C4-2B (cell line): ENCODE measurements around the gene CATSPER3.

ENCODE experiments used
- H3K27ac ChIP-seq: fragments of 450-650 bp; 2 replicates; pipeline ENCODE4 v1.5.1; 2017
- ZFX ChIP-seq: fragments of 450-650 bp; IDR thresholded peaks from 2 replicates; pipeline ENCODE4 v1.6.1; 2017
- TF ChIP-seq, protein P1 (sequence below): fragments of 450-650 bp; conservative IDR thresholded peaks from 2 replicates; pipeline ENCODE4 v1.5.1; 2017; ENCODE audit warnings: mild to moderate bottlenecking

Gene CATSPER3

GRCh38 chr5:135031813-135032694 is 64.3 kb downstream of the CATSPER3 start:
- H3K27ac ChIP-seq = peak overlapping the region; percentile 93
- no peak for TF ChIP-seq ZFX
- TF ChIP-seq, protein P1, sequence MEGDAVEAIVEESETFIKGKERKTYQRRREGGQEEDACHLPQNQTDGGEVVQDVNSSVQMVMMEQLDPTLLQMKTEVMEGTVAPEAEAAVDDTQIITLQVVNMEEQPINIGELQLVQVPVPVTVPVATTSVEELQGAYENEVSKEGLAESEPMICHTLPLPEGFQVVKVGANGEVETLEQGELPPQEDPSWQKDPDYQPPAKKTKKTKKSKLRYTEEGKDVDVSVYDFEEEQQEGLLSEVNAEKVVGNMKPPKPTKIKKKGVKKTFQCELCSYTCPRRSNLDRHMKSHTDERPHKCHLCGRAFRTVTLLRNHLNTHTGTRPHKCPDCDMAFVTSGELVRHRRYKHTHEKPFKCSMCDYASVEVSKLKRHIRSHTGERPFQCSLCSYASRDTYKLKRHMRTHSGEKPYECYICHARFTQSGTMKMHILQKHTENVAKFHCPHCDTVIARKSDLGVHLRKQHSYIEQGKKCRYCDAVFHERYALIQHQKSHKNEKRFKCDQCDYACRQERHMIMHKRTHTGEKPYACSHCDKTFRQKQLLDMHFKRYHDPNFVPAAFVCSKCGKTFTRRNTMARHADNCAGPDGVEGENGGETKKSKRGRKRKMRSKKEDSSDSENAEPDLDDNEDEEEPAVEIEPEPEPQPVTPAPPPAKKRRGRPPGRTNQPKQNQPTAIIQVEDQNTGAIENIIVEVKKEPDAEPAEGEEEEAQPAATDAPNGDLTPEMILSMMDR = no peak

GRCh38 chr5:135032695-135032998 is 64.9 kb downstream of the CATSPER3 start:
- H3K27ac ChIP-seq = peak overlapping the region; percentile 93

DNA sequence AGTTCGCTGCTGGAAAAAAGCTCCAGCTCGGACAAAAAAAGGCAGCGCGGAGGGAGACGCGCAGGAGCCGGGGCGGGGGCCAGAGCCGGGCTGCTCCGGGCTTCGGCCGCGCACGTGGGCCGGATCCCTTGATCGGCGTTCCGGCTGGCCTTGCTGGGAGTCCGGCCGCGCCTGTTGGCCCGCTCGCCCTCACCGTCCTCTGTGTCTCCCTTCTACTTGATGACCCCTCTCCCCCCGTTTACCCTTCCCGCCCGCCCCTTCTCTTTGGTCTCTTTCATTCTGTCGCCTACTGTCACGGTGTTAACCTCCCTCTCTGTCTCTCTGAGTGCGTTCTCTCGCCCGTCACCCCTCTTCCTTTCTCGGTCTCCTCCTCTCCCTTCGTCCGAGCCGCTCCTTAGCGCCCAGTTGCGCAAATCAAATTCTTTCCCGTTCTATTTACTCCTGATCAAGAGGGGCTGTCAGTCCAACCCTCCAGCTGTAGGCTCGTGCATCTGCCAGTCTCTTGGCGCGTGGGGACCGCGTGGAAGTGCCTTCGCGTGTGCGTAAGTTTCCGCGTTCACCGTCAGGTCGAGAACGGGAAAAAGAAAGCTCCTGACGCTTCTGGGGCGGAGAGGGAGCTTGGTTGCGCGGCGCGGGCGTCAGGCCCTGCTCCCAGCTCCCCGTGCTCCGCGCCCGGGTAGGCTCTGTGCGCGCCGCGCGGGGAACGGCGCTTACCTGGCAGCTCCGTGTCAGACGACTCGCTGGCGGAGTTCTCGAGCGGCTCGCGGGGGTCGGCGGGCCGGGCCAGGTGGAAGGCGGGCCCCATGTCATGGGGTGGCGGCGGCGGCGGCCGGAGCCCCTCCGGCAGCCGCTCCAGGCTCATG is 65.5 kb downstream of the CATSPER3 start:
- TF ChIP-seq, protein P1 = no peak
- TF ChIP-seq ZFX = peak; percentile 58
- H3K27ac ChIP-seq = peak overlapping the region; percentile 93

More at GRCh38 chr5:135032695-135032998, 64.9 kb downstream of the CATSPER3 start:
- TF ChIP-seq ZFX = no peak
- TF ChIP-seq, protein P1 = no peak

DNA sequence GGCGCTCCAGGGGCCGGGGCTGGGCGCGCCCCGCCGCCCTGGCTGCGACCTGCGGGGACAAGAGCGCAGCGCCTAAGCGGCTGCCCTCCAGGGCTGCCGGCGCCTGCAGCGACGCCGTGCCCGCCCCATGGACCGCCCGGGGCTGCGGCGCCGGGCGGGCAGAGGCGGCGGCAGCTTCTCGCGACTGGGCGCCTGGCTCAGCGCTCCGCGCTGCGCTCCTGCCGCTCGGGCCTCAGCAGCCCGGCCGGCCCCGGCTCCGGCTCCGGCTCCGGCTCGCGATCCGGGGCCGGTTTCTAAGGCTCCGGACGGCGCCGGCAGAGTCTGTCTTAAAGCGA is 66.2 kb downstream of the CATSPER3 start, which contains the start of gene PITX1:
PITX1 (minus strand) TSS at position 328 of the 335 bp plus-strand sequence. CDS start 347 bp downstream, outside the sequence.
- TF ChIP-seq, protein P1 = no peak
- H3K27ac ChIP-seq = peak within 1 kb of the TSS; percentile 93

DNA sequence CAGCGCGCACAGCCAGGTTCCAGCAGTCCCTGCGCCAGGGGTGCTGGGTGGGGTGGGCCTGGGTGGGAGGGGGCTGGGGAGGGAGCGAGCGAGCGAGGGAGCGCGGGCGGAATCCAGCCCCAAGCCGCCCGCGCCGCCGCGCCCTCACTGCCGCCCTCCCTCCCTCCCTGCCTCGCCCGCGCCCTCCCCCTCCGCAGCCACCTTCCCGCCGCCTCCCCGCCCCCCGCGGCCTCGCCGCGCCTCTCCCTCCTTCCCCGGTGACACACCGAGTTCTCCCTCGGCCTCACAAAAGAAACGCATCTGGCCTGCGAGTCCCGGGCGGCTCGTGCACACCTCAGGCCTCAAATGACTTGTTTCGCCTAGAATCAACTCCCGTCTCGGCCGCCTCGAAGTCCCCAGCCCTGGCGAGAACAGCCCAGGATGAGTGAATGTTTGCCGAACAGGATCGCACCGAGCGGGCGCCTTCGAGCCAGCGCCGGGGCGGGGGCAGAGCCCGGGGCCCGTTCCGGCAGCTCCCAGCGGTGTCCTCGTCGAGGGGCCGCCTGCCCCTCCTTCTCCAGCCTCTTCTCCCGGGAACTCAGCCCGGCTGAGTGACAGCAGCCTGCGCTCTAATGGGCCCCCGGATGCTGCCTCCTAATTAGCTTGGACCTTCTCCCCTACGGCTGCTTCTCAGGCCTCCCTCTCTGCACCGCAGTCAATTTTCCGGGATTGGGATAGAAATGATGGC is 66.7 kb downstream of the CATSPER3 start:
- TF ChIP-seq, protein P1 = no peak
- TF ChIP-seq ZFX = no peak
- H3K27ac ChIP-seq = peak overlapping the region; percentile 93

GRCh38 chr5:135034963-135035677 is 67.4 kb downstream of the CATSPER3 start:
- TF ChIP-seq ZFX = peak; percentile 83
- TF ChIP-seq, protein P1 = no peak
- peak overlapping the region; percentile 93 for H3K27ac ChIP-seq
